ENCODE data around the gene INA.

DNA sequence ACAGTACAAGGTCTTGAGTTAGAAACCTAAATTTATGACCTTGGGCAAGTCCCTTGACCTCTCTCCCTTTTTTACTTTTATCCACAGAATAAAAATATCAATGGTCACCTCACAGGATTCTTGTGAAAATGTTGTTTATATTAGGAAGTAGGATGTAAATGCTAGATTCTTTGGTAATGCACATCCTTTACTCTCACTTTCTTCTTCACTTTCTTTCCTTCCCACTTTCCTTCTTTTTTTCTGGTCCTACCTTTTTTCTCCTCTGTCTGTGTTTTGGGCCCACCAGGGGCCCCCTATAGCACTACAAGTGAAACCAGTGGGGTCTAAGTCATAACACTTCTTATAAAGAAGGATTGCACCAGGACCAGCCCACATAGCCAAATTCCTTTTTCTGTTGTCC, 19.1 kb upstream of the INA start:
- TF ChIP-seq CTCF (IDR thresholded peaks at IDR 0.05; ENCODE audit: low read length) (no peak), EZH2phosphoT487 (IDR thresholded peaks at IDR 0.05; ENCODE audit: low read length) (no peak), EZH2 (optimal IDR thresholded peaks at IDR 0.05; ENCODE audit: low read depth, low read length) (no peak)
